Keratinocyte (primary cell): ENCODE measurements around the gene SPPL2B.
"Not testable (repeated sequence)": the region's sequence is repeated elsewhere in the genome, so short reads cannot be mapped to it uniquely, and the experiment has no call there.

Experiments used
- CTCF ChIP-seq, 3 experiments: IDR thresholded peaks in 1 of 3; conservative IDR thresholded peaks in 1 of 3; optimal IDR thresholded peaks in 1 of 3; 2 replicates in 2 of 3; 3 replicates in 1 of 3; pipeline versions ENCODE3 to v1.5.1; 2011; ENCODE audit warnings: low read length in 3 of 3, mild to moderate bottlenecking in 3 of 3, moderate library complexity in 2 of 3, control low read depth in 1 of 3, inconsistent platforms in 1 of 3; ENCODE audit not compliant: insufficient read depth in 2 of 3; ENCODE audit errors: extremely low read depth in 1 of 3
- EZH2 ChIP-seq: IDR thresholded peaks from one replicate; pipeline ENCODE4 v1.6.1; 2012; ENCODE audit warnings: inconsistent platforms, mild to moderate bottlenecking, low read length, moderate library complexity

- TF ChIP-seq CTCF (optimal IDR thresholded peaks at IDR 0.05 in 1 of 3, IDR thresholded peaks at IDR 0.05 in 1 of 3, conservative IDR thresholded peaks at IDR 0.05 in 1 of 3; ENCODE audit: extremely low read depth in 1 of 3, insufficient read depth in 2 of 3, low read length in 3 of 3); EZH2: not testable (repeated sequence)
Measured at GRCh38 chr19:2397173-2397572, 68.7 kb downstream of the SPPL2B start.
